Caco-2 (cell line): ENCODE results near the gene CADM4. TPM values are rescaled to one million over a fixed set of nuclear protein-coding genes. Genes with fewer than 3 reads are reported as not detected.

ENCODE experiments used
- BruUV-seq: library from RNA; stranded (reverse); fragments of 400-500 nt; replicated peaks from 2 replicates; lab custom pipeline; 2021; lab: Mats Ljungman, UMichigan
- CTCF ChIA-PET: fragments of 300-600 bp; sonication (Branson Sonifier 250); formaldehyde crosslinking; loops from one replicate; lab custom pipeline; 2022; ENCODE audit warnings: antibody characterized with exemption; lab: Charles Lee
- POLR2A ChIA-PET: fragments of 300-600 bp; sonication (Branson Sonifier 250); formaldehyde crosslinking; loops from one replicate; lab custom pipeline; 2022; ENCODE audit warnings: antibody characterized with exemption; lab: Charles Lee
- DNase-seq, 2 experiments: peaks; one replicate each; pipeline versions ENCODE4 v3.0.0 to v3.0.0-alpha.2; 2020 to 2022
- H3K27me3 ChIP-seq: replicated peaks from 2 replicates; pipeline ENCODE4 v1.6.0; 2011; ENCODE audit warnings: low read length; ENCODE audit not compliant: control insufficient read depth, insufficient read depth
- H3K36me3 ChIP-seq: 2 replicates; pipeline ENCODE4 v1.5.1; 2011; ENCODE audit warnings: low read length; ENCODE audit not compliant: control insufficient read depth, insufficient read depth
- H3K4me1 ChIP-seq: fragments of 250-450 bp; sonication (Bioruptor Pico); 2 replicates; pipeline ENCODE4 v1.5.1; 2020; ENCODE audit warnings: mild to moderate bottlenecking
- H3K4me3 ChIP-seq: 2 replicates; pipeline ENCODE4 v1.5.1; 2011; ENCODE audit warnings: low read depth, mild to moderate bottlenecking, control low read depth, low read length
- H3K9me3 ChIP-seq: fragments of 250-450 bp; sonication (Bioruptor Pico); 2 replicates; pipeline ENCODE4 v1.5.1; 2020; ENCODE audit warnings: mild to moderate bottlenecking, moderate library complexity
- H3K27ac Mint-ChIP-seq: one replicate; pipeline ENCODE4 v1.8.0; 2022; ENCODE audit warnings: mixed read lengths; ENCODE audit not compliant: unreplicated experiment
- H3K27me3 Mint-ChIP-seq: one replicate; pipeline ENCODE4 v1.8.0; 2022; ENCODE audit warnings: mixed read lengths; ENCODE audit not compliant: insufficient read depth, unreplicated experiment
- H3K36me3 Mint-ChIP-seq: one replicate; pipeline ENCODE4 v1.8.0; 2022; ENCODE audit warnings: mild to moderate bottlenecking, mixed read lengths; ENCODE audit not compliant: insufficient read depth, unreplicated experiment
- H3K4me1 Mint-ChIP-seq: one replicate; pipeline ENCODE4 v1.8.0; 2022; ENCODE audit warnings: low read depth, mixed read lengths; ENCODE audit not compliant: unreplicated experiment
- H3K4me3 Mint-ChIP-seq: one replicate; pipeline ENCODE4 v1.8.0; 2022; ENCODE audit warnings: mild to moderate bottlenecking, moderate library complexity, mixed read lengths; ENCODE audit not compliant: unreplicated experiment
- H3K9me3 Mint-ChIP-seq: one replicate; pipeline ENCODE4 v1.8.0; 2022; ENCODE audit warnings: mixed read lengths; ENCODE audit not compliant: unreplicated experiment
- intact Hi-C: fragments of 100-400 bp; cut with micrococcal nuclease; formaldehyde crosslinking; loops from one replicate; pipeline ENCODE4 v1.10.0; 2022; ENCODE audit not compliant: unreplicated experiment
- total RNA-seq: library from RNA; stranded (reverse); gene quantifications from 2 replicates; pipeline ENCODE4 v1.2.3, GENCODE V29; 2022
- TF ChIP-seq, protein P1 (sequence below), 2 experiments: fragments of 200-600 bp in 1 of 2; IDR thresholded peaks; 1 replicate in 1 of 2; 2 replicates in 1 of 2; pipeline versions ENCODE4 v1.5.1 to v1.8.0; 2011 to 2022; ENCODE audit warnings: antibody characterized with exemption in 1 of 2, control low read depth in 1 of 2, inconsistent platforms in 1 of 2, low read depth in 1 of 2, low read length in 1 of 2, mild to moderate bottlenecking in 1 of 2, moderate library complexity in 1 of 2; ENCODE audit not compliant: insufficient read depth in 1 of 2, severe bottlenecking in 1 of 2, unreplicated experiment in 1 of 2

The CADM4 gene
- total RNA-seq, 1 experiment from 2014 or later, result 13.2 TPM

- intact Hi-C loops, result no loop called here
- H3K4me3 ChIP-seq, result no peak overlapping the region
- CTCF ChIA-PET, result no interaction called here
- POLR2A ChIA-PET, result no interaction called here
- H3K36me3 Mint-ChIP-seq, result peaks cover 7% of the 10 kb centered on the region
- no peak overlapping the region for H3K4me3 Mint-ChIP-seq
- DNase-seq, result no peak
- no peaks in the 10 kb centered on the region for H3K9me3 Mint-ChIP-seq
- H3K4me1 ChIP-seq, result no peaks in the 10 kb centered on the region
- TF ChIP-seq, protein P1, sequence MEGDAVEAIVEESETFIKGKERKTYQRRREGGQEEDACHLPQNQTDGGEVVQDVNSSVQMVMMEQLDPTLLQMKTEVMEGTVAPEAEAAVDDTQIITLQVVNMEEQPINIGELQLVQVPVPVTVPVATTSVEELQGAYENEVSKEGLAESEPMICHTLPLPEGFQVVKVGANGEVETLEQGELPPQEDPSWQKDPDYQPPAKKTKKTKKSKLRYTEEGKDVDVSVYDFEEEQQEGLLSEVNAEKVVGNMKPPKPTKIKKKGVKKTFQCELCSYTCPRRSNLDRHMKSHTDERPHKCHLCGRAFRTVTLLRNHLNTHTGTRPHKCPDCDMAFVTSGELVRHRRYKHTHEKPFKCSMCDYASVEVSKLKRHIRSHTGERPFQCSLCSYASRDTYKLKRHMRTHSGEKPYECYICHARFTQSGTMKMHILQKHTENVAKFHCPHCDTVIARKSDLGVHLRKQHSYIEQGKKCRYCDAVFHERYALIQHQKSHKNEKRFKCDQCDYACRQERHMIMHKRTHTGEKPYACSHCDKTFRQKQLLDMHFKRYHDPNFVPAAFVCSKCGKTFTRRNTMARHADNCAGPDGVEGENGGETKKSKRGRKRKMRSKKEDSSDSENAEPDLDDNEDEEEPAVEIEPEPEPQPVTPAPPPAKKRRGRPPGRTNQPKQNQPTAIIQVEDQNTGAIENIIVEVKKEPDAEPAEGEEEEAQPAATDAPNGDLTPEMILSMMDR (IDR thresholded peaks at IDR 0.05; ENCODE audit: insufficient read depth in 1 of 2, low read depth in 1 of 2, low read length in 1 of 2, severe bottlenecking in 1 of 2, unreplicated experiment in 1 of 2), result no peak
- peaks cover 10% of the 10 kb centered on the region for H3K27me3 Mint-ChIP-seq
- no peaks in the 10 kb centered on the region for H3K27me3 ChIP-seq
- BruUV-seq, result no TSS peak
- no peaks in the 10 kb centered on the region for H3K4me1 Mint-ChIP-seq
- H3K9me3 ChIP-seq, result no peaks in the 10 kb centered on the region
- no peak overlapping the region for H3K27ac Mint-ChIP-seq
- no peaks in the 10 kb centered on the region for H3K36me3 ChIP-seq
Measured at GRCh38 chr19:43578787-43579186, 60.9 kb downstream of the CADM4 start.

GRCh38 chr19:43575955-43576878 is 63.4 kb downstream of the CADM4 start:
- Histone ChIP-seq H3K9me3 (no peaks in the 10 kb centered on the region), H3K4me1 (no peaks in the 10 kb centered on the region), H3K27me3 (no peaks in the 10 kb centered on the region), H3K4me3 (peak overlapping the region; percentile 30), H3K36me3 (no peaks in the 10 kb centered on the region)
- TF ChIP-seq, protein P1 (IDR thresholded peaks at IDR 0.05; ENCODE audit: insufficient read depth in 1 of 2, low read depth in 1 of 2, low read length in 1 of 2, severe bottlenecking in 1 of 2, unreplicated experiment in 1 of 2), result no peak
- Mint-ChIP-seq H3K4me3 (peak overlapping the region; percentile 95), H3K27me3 (peaks cover 10% of the 10 kb centered on the region), H3K27ac (peak overlapping the region; percentile 96), H3K36me3 (peaks cover 7% of the 10 kb centered on the region), H3K4me1 (no peaks in the 10 kb centered on the region), H3K9me3 (no peaks in the 10 kb centered on the region)
- intact Hi-C loops, result loop anchor here (1.0 kb wide), 1 partner anchor 20 kb away; the partner anchor contains the start of genes IRGQ and ZNF576
- ChIA-PET POLR2A (interaction anchor here (0.6 to 2.1 kb wide), 3 partner anchors 20 to 148 kb away, joined by 3 to 12 read pairs (median 3); partner anchors contain the start of genes IRGQ and ZNF576), CTCF (no interaction called here)
- no TSS peak for BruUV-seq
- peak in 1 of 2 experiments; percentile 17 for DNase-seq

DNA sequence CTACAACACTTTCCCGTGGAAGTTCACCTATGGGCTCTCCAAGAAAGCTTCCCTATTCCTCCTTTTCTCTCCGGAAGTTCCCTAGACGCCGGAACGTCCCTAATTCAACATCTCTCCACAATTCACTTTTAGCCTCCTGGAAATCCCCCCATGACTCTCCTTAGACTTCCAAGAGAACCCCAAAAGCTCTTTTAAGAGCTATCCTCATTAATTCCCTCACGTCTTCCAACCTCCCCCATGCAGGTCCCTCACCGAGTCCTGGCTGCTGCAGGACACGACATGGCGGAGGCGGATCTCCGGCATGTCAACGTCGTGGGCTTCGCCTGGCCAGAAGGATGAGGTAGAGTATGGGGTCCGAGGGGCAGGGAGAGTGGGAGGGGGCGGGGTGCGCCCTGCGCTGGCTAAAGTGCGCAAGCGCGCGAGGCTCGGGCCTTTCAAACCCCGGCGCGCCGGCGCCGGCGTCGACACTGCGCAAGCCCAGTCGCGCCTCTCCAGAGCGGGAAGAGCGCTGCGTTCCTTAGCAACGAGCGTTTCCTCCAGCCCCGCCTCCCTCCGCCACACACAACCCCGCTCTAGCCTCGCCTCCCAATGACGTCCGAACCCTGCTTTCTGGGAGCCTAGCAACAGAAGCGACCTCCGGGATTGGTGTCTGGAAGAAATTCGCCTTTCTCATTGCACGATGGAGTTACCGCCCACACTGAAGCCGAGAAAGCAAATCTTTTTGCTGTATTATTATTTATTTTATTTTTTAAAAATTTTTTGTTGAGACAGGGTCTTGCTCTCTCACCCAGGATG is 64.3 kb downstream of the CADM4 start, which contains the start of the genes PINLYP and XRCC1:
Gene PINLYP (plus strand): TSS at position 646 of the 795 bp plus-strand sequence. CDS start 1,391 bp downstream, outside the sequence.
Gene XRCC1 (minus strand): TSS at position 372 of the 795 bp plus-strand sequence. CDS start 69 bp downstream, at position 303.
- Mint-ChIP-seq H3K36me3 (peaks cover 7% of the 10 kb centered on the region), H3K4me3 (peak within 1 kb of the TSS; percentile 95), H3K4me1 (no peaks in the 10 kb centered on the region), H3K9me3 (no peaks in the 10 kb centered on the region), H3K27ac (peak within 1 kb of the TSS; percentile 96), H3K27me3 (peaks cover 10% of the 10 kb centered on the region)
- TF ChIP-seq, protein P1 (IDR thresholded peaks at IDR 0.05; ENCODE audit: insufficient read depth in 1 of 2, low read depth in 1 of 2, low read length in 1 of 2, severe bottlenecking in 1 of 2, unreplicated experiment in 1 of 2), result no peak
- DNase-seq, result peak; percentile 96 to 97
- intact Hi-C loops, result loop anchor here (1.0 kb wide), 1 partner anchor 21 kb away; the partner anchor contains the start of genes IRGQ and ZNF576
- BruUV-seq, result no TSS peak
- CTCF ChIA-PET, result interaction anchor here (1.0 to 1.4 kb wide), 3 partner anchors 19 to 21 kb away, joined by 4 to 6 read pairs (median 5); partner anchors contain the start of gene ZNF576
- H3K27me3 ChIP-seq, result no peaks in the 10 kb centered on the region
- peak within 1 kb of the TSS; percentile 92 for H3K4me3 ChIP-seq
- no peaks in the 10 kb centered on the region for H3K4me1 ChIP-seq
- POLR2A ChIA-PET, result interaction anchor here (0.5 to 2.1 kb wide), 4 partner anchors 21 to 149 kb away, joined by 3 to 12 read pairs (median 3); partner anchors contain the start of genes IRGQ and ZNF576
- H3K36me3 ChIP-seq, result no peaks in the 10 kb centered on the region
- no peaks in the 10 kb centered on the region for H3K9me3 ChIP-seq
